WTC11 (cell line): ENCODE data around the gene ABCG1.

Experiments used
- FOXP1 ChIP-seq: sonication (generic); formaldehyde crosslinking; IDR thresholded peaks from 2 replicates; pipeline ENCODE4 v1.8.0; 2022; ENCODE audit warnings: missing genetic modification reagents, mild to moderate bottlenecking, moderate library complexity, borderline replicate concordance
- TF ChIP-seq, protein P1 (sequence below): fragments of 200-600 bp; IDR thresholded peaks from 2 replicates; pipeline ENCODE4 v1.8.0; 2022; ENCODE audit warnings: antibody characterized with exemption
- TF ChIP-seq, protein P2 (sequence below): sonication (generic); formaldehyde crosslinking; IDR thresholded peaks from 2 replicates; pipeline ENCODE4 v1.8.1; 2022; ENCODE audit warnings: low read depth, mild to moderate bottlenecking, moderate library complexity, missing genetic modification reagents, borderline replicate concordance

DNA sequence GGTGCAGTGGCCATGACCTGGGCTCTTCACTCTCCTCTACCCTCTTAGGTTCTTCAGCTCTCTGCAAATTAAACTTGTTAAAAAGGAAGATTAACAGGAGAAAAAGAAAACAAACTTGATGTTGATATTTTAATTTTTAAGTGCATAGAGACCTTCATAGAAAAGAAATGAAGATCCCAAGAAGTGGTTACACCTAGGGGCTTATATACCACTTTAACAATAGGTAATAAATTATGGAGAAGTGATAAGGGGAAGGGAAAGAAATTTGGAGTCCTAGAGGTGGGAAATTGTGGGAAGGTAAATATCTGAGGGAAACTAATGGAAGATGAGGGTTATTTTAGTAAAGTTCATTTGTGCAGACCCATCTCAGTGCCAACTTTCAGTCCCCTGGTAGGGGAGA, 112.7 kb downstream of the ABCG1 start:
- TF ChIP-seq FOXP1 (CRISPR knock-in tag), result no peak
- TF ChIP-seq, protein P1, sequence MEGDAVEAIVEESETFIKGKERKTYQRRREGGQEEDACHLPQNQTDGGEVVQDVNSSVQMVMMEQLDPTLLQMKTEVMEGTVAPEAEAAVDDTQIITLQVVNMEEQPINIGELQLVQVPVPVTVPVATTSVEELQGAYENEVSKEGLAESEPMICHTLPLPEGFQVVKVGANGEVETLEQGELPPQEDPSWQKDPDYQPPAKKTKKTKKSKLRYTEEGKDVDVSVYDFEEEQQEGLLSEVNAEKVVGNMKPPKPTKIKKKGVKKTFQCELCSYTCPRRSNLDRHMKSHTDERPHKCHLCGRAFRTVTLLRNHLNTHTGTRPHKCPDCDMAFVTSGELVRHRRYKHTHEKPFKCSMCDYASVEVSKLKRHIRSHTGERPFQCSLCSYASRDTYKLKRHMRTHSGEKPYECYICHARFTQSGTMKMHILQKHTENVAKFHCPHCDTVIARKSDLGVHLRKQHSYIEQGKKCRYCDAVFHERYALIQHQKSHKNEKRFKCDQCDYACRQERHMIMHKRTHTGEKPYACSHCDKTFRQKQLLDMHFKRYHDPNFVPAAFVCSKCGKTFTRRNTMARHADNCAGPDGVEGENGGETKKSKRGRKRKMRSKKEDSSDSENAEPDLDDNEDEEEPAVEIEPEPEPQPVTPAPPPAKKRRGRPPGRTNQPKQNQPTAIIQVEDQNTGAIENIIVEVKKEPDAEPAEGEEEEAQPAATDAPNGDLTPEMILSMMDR, result no peak
- TF ChIP-seq, protein P2, sequence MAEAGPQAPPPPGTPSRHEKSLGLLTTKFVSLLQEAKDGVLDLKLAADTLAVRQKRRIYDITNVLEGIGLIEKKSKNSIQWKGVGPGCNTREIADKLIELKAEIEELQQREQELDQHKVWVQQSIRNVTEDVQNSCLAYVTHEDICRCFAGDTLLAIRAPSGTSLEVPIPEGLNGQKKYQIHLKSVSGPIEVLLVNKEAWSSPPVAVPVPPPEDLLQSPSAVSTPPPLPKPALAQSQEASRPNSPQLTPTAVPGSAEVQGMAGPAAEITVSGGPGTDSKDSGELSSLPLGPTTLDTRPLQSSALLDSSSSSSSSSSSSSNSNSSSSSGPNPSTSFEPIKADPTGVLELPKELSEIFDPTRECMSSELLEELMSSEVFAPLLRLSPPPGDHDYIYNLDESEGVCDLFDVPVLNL (CRISPR knock-in tag), result no peak
